KOPT-K1 (cell line): ENCODE results near the gene MYBBP1A.
"Not testable (repeated sequence)": the region's sequence is repeated elsewhere in the genome, so short reads cannot be mapped to it uniquely, and the experiment has no call there.

Source experiments
- H3K27ac ChIP-seq: fragments of 200-600 bp; sonication (generic); 2 replicates; pipeline ENCODE4 v1.5.1; 2016; ENCODE audit warnings: antibody characterized with exemption, mild to moderate bottlenecking, low read depth, low read length; ENCODE audit not compliant: poor library complexity, severe bottlenecking
- H3K36me3 ChIP-seq: fragments of 200-600 bp; sonication (generic); 2 replicates; pipeline ENCODE4 v1.5.1; 2017; ENCODE audit warnings: antibody characterized with exemption, mild to moderate bottlenecking, low read length, moderate library complexity; ENCODE audit not compliant: insufficient read depth
- H3K9me3 ChIP-seq: fragments of 200-600 bp; sonication (generic); 2 replicates; pipeline ENCODE4 v1.5.1; 2017; ENCODE audit warnings: antibody characterized with exemption, low read length, mild to moderate bottlenecking; ENCODE audit not compliant: insufficient read depth, poor library complexity, severe bottlenecking

The MYBBP1A gene

DNA sequence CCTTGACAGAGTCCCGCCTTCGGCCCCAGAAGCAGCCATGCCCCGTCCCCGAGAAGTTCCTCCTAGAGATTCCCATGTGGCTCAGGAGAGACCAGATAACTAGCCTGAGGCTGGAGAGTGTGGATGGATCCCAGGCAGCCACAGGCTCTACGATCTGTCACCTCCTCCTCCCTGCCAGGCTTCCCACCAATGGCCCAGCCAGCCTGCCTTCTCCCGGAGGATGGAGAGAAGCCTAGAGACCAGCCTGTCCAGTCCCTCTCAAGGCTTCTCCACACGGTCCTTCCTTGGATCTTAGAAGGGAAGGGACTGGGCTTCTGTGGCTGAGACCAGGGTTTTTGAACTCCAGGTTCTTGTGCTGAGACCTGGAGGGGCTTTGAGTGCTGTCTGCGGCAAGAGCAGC lies 27.5 kb upstream of the MYBBP1A start:
- Histone ChIP-seq H3K27ac (no peak overlapping the region), H3K9me3 (no peaks in the 10 kb centered on the region), H3K36me3 (no peaks in the 10 kb centered on the region)

DNA sequence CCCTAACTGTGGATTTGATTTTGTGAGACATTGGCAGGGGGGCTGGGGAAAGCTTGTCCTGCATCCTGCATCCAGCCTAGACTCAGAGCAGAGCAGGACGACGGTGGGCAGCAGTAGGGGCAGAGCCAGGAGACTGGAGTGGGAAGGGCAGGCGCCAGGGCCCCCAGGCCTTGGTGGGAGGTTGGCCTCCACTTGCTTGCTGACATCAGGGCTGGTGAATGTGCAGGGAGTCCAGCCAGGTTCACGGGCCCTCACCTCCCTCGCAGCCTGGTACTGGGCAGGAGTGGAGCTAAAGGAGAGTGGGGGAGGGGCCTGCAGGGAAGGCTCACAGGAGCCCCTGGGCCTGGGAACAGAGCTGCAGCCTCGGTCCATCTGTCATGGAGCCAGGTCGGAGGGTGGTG lies 26.9 kb upstream of the MYBBP1A start:
- Histone ChIP-seq H3K36me3 (no peaks in the 10 kb centered on the region), H3K27ac (no peak overlapping the region)

DNA sequence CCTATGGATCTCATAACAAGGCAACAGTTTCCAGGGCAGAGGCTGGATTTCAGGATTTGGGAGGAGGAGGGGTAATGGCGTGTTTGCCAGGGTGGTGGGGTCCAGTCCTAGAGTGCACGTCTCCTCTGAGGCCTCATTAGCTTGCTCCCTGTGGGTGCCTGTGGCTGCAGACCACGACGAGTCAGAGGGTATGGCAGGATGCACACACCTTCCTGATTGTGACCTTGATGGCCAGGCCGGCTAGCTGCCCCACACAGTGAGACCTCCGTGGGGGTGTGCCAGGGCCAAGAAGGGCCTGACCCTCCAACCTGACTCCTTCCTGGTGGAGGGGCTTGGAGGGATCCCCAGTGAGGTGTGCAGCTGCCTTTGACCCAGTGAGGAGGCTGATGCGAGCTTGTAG lies 25.1 kb upstream of the MYBBP1A start:
- H3K36me3 ChIP-seq, result no peaks in the 10 kb centered on the region
- no peaks in the 10 kb centered on the region for H3K9me3 ChIP-seq
- no peak overlapping the region for H3K27ac ChIP-seq

More for the DNA sequence above, 26.9 kb upstream of the MYBBP1A start:
- no peaks in the 10 kb centered on the region for H3K9me3 ChIP-seq

DNA sequence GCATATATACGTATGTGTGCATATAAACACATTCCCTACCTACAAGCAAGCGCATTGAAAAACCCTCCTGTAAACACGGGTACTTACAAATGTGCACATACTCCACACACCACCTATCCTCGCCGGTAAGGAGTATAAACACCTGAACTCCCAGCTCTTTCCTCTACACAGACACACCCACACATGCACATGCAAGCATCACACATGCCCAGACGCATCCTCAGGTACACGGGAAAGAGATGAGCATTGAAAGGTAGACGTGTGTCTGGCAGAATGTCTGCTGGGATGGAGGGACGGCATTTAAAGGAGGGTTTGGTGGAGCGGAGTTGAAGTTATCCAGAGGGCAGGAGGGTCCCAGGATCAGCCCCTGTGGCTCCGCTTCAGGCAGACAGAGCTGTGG lies 24.5 kb upstream of the MYBBP1A start:
- no peaks in the 10 kb centered on the region for H3K9me3 ChIP-seq
- no peak overlapping the region for H3K27ac ChIP-seq
- H3K36me3 ChIP-seq, result no peaks in the 10 kb centered on the region

DNA sequence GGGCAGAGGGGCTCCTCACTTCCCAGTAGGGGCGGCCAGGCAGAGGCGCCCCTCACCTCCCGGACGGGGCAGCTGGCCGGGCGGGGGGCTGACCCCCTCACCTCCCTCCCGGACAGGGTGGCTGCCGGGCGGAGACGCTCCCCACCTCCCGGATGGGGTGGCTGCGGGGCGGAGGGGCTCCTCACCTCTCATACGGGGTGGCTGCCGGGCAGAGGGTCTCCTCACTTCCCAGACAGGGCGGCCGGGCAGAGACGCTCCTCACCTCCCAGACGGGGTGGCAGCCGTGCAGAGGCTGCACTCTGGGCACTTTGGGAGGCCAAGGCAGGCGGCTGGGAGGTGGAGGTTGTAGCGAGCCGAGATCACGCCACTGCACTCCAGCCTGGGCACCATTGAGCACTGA lies 23.2 kb upstream of the MYBBP1A start:
- not testable (repeated sequence) for H3K27ac ChIP-seq, H3K9me3 ChIP-seq, H3K36me3 ChIP-seq

DNA sequence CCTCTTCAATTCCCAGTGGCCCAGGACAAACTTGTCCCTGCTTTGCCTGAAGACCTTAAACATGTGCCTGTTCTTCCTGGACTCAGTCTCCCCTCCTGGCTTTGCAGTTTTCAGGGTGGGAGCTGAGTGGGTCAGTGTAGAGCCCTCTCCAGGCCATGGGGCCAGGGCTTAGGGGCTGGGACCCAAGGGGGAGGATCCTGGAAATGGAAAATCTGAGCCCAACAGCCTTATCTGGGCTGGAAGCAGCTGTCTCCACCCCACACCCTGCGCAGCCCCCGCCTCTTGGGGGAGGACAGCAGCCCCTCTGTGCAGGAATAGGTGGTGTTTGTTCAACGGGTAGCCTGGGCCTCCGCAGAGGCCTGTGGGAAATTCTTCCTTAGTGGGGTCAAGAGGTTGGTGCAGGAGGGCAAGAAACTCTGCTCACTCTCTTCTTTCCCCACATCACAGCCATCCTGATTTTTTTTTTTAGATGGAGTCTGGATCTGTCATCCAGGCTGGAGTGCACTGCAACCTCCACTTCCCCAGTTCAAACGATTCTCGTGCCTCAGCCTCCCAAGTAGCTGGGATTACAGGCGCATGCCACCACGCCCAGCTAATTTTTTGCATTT lies 22.3 kb upstream of the MYBBP1A start:
- no peak overlapping the region for H3K27ac ChIP-seq
- H3K36me3 ChIP-seq, result no peaks in the 10 kb centered on the region
- no peaks in the 10 kb centered on the region for H3K9me3 ChIP-seq

DNA sequence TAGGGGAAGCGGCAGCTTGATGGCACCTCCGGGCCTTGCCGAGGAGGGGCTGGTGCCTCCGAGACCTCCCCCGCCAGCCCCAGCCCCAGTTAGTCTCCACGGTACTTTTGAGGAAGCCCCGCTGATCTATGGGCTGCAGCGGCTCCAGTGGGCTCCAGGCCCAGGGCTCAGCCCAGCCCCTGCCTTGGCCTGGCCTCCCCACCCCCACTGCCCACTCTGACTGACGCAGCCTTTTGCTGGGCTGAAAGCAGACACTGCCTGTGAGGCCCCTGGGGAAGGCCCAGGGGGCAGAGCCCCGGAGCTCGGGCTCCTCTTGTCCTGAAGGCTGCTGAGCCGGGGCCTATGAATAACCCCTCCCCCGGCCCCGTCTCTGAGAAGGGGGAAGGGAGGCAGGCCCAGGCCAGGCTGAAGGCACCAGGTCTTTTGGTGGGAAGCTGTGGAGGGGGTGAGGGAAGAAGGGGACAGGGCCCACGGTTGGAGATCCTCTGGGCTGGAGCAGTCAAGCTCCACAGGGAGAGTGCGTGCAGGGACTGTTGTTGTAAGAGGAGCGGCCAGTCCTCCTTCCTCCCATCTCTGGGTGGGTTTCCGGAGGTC lies 21.6 kb upstream of the MYBBP1A start:
- Histone ChIP-seq H3K9me3 (no peaks in the 10 kb centered on the region), H3K36me3 (no peaks in the 10 kb centered on the region), H3K27ac (no peak overlapping the region)

DNA sequence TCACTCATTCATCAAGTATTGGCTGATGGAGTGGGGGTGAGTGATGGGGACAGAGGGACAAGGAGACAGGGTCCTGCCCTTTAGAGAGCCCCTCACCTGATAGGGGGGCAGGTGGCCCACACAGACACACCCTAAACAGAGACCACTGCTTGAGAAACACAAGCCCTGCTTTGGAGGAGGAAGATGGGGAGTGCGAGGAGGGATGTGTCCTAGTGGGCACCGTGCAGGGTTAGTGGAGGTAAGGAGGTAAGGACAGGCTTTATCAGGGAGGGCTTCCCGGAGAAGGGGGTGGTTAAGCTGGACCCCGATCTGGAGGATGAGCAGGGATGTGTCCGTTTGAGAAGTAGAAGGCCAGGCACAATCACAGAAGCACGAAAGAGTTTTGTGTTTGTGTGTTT lies 21.0 kb upstream of the MYBBP1A start:
- H3K9me3 ChIP-seq, result no peaks in the 10 kb centered on the region
- no peak overlapping the region for H3K27ac ChIP-seq
- H3K36me3 ChIP-seq, result no peaks in the 10 kb centered on the region

DNA sequence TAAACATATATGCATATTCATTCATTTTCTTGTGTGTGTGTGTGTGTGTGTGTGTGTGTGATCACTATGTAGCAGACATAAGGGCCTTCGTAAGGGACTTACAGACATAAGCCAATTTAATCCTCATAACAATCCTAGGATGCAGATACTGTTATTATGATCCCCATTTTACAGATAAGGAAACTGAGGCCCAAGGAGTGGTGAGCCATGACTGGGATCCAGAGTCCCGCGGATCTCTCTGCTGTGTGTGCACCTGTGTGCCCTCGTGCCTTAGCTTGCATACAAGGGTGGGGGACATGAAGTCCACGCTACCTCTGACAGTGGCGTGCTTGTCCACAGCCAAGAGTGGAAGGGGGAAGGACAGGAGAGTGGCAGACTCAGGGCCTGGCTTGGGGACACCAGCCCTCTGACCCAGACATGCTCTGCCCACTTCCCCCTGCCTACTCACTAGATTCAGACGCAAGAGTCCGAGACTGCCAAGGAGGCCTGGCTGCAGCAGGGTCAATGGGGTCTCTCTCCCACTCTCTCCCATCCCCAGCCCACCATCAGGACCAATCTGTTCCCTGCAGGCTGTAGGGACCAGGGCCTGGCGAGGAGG lies 19.4 kb upstream of the MYBBP1A start:
- Histone ChIP-seq H3K27ac (no peak overlapping the region), H3K9me3 (no peaks in the 10 kb centered on the region), H3K36me3 (no peaks in the 10 kb centered on the region)

DNA sequence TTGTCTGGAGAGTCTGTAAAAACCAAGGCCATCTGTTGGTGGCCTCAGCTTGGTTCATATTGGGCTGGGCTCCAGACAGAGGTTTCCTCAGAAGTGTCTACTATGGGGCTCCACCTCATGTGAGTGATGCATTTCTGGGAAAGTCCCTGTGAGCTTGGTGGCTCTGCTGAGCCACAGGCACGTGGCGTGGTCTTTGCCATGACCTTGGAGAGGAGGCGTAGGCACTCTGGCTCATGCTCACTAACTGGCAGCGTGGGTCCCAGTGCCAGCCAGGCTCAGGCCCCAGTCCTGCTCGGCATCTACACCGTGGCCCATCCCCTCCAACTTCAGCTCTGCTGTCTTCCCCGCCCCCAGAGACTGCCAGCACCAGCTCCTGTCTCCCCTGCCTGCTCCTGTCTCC lies 18.5 kb upstream of the MYBBP1A start:
- Histone ChIP-seq H3K27ac (no peak overlapping the region), H3K9me3 (no peaks in the 10 kb centered on the region), H3K36me3 (no peaks in the 10 kb centered on the region)

DNA sequence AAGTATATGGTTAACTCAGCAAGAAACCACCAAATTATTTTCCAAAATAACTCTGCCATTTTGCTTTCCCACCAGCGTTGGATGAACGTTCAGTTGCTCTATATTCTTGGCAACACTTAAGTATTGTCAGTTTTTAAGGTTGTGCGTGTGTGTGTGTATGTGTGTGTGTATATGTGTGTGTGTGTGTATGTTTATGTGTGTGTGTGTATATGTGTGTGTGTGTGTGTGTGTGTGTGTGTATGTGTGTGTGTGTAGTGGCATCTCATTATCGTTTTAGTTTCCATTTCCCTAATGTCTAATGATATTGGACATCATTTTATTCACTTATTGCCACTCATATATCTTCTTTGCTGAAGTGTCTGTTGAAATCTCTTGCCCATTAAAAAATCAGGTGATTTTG lies 17.9 kb upstream of the MYBBP1A start:
- Histone ChIP-seq H3K27ac (no peak overlapping the region), H3K9me3 (no peaks in the 10 kb centered on the region), H3K36me3 (no peaks in the 10 kb centered on the region)

DNA sequence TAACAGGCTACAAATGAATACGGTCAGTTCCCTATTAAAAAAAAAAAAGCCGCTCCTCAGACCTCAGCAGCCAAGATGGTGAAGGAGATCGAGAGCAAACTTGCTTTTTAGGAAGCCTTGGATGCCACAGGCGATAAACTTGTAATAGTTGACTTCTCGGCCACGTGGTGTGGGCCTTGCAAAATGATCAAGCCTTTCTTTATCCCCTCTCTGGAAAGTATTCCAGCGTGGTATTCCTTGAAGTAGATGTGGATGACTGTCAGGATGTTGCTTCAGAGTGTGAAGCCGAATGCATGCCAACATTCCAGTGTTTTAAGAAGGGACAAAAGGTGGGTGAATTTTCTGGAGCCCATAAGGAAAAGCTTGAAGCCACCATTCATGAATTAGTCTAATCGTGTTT lies 16.9 kb upstream of the MYBBP1A start:
- H3K27ac ChIP-seq, result no peak overlapping the region
- H3K36me3 ChIP-seq, result no peaks in the 10 kb centered on the region
- H3K9me3 ChIP-seq, result no peaks in the 10 kb centered on the region

DNA sequence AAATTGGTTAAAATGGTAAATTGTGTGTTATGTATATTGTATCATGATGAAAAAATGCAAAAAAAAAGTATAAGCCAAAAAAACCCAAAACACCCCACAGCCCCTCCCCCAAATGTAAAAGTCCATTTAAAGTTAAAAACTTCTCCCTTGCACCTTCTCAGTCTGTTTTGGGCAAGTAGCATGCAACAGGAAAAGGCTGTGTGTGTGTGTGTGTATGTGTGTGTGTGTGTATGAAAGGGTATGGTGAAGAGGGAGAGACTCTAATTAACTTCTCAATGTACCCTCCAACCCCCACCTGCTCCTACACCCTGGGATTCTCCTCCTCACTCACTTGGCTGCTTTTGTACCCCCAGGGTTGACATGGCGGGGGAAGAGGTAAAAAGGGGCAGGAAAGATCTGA lies 14.4 kb upstream of the MYBBP1A start:
- H3K9me3 ChIP-seq, result no peaks in the 10 kb centered on the region
- no peak overlapping the region for H3K27ac ChIP-seq
- H3K36me3 ChIP-seq, result no peaks in the 10 kb centered on the region

DNA sequence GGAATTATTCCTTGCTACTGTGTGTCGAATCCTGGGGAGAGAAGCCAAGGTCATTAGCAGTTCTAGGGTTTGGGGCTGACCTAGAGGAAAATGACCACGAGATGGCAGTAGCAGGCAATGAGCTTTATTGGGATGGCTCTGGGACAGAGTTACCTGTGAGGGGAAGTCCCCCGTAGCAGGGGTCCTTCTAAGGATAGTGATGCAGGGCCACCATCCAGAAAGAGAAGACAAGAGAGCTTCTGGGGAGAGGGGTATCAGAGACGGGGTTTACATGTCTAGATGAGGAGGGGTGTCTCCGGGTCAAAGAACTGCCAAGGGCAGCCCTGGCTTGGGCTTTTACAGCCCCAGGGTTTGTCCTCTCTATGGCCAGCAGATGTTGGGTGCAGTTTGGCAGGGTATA lies 11.6 kb upstream of the MYBBP1A start:
- Histone ChIP-seq H3K27ac (no peak overlapping the region), H3K9me3 (no peaks in the 10 kb centered on the region), H3K36me3 (no peaks in the 10 kb centered on the region)

DNA sequence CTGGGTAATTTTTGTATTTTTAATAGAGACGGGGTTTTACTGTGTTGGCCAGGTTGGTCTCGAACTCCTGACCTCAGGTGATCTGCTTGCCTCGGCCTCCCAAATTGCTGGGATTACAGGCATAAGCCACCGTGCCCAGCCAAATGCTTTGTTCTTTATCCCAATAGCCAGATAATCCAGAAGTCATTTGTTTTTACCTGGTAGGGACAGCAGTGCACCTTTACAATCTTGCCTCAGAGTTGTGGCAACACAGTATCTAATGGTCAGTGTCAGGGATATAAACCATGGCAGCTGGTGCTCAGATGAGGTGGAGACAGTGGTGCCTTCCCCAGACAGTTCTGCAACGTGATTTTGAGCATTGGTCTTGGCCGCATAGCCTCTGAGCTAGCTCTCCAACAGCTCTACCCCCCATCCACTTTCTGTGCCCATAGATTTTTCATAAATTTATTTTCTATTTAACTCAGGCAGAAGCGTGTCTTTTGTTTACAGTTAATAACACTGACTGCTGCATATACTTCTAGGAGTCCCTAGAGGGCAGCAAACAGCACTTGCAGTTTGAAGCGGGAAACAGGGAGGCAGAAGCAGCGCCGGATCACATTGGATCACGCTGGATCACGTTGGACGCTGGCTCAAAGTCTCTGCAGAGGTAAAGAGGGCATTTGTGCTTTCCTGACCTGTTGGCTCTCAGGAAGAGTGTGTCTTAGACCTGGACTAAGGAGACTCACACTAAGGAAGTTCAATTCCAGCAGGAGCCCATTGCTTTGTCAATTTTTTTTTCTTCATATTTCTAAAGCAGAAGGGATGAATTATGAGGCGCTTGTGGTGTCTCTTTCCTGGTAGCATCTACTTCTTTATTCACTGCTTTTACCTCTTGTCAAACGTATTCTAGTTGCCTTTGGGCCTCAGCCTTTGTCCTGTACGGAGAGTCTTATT lies 10.3 kb upstream of the MYBBP1A start:
- no peaks in the 10 kb centered on the region for H3K9me3 ChIP-seq
- H3K36me3 ChIP-seq, result no peaks in the 10 kb centered on the region
- peak overlapping the region; percentile 10 for H3K27ac ChIP-seq
